HEK293T (cell line): ENCODE data around the gene GRID1.

Experiments used
- BHLHE40 ChIP-seq: fragments of 450-650 bp; IDR thresholded peaks from 2 replicates; pipeline ENCODE4 v1.6.1; 2016; ENCODE audit warnings: mild to moderate bottlenecking, moderate library complexity, borderline replicate concordance
- FOXM1 ChIP-seq: fragments of 450-650 bp; IDR thresholded peaks from 2 replicates; pipeline ENCODE4 v1.6.1; 2017; ENCODE audit warnings: mild to moderate bottlenecking, borderline replicate concordance
- LEF1 ChIP-seq: fragments of 450-650 bp; IDR thresholded peaks from 2 replicates; pipeline ENCODE4 v1.6.1; 2017; ENCODE audit warnings: mild to moderate bottlenecking, borderline replicate concordance

DNA sequence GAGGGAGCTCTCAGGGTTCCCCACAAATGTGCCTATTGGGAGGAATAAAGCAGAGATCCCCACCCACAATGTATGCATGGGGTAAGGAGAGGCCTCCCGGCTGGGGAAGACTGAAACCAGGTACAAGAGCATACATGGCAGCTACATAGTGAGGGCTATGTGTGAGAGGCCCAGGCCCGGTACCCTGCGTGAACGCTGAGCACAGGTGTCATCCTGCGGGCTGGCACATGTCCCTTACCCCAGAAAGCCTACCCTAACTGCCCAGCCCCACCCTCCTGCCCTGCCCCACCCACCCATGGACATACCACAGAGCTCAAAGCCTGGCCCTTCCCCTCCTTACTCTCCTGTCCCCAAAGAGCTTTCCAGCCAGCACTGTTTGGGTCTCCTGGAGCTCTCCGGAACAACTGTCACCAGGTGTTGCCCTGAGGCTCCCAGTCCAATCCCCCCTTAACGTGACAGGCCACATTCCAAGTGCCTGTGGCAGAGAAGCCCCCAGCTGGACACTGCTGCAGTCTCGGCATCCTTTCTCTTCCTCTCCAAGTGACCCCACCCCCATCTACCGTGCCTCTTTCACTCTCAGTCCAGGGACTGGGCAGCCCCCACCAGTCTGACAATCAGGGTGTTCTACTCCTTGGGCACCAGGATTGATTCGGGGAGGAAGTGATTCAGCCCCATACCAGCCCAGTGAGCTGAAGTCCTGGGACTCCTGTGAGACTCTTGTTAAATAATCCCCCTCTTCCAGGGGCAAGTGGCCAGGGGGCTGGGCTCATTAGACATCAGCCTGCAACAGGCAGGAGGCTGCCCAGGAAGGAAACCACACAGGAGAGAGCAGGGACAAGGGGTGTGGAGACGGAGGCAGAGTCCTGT is 19.6 kb downstream of the GRID1 start:
- TF ChIP-seq FOXM1 (no peak), LEF1 (no peak), BHLHE40 (no peak)
